ENCODE data around the gene HOXA9.
A peak's percentile ranks its signal among the peaks of the same experiment; 100 is the strongest.

Gene HOXA9

GRCh38 chr7:27142580-27143022, 22.7 kb downstream of the HOXA9 start:
- no peak for DNase-seq (ENCODE audit: low read depth in 2 of 2)

DNA sequence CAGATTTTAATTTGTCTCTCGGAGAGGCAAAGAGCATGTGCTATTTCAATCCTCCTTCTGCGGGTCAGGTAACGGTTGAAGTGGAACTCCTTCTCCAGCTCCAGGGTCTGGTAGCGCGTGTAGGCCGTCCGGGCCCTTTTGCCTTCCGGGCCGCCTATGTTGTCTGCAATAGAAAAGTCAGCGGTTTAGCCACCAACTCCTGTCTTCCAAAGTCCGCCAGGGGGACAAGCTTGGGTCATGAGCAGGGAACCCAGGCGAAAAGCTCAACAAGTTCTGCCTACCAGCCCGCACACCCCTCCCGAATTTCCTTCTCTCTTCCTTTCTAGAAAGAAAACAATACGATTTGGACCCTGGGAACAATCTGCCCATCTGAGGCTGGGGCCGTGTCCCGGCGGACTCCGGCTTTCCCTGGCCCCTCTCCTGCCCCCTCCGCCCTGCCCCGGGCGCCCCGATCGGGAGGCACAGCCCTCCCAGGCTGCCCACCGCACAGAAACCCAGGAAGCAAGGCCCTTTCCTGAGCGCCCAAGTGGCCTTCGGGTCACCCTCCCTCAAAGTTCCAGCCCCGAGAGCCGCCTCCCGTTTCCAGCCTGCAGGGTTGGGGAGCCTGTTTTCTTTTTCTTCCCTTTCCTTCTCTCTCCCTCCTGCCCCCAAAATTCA, 23.3 kb downstream of the HOXA9 start:
- DNase-seq (ENCODE audit: low read depth in 2 of 2), result no peak

- DNase-seq (ENCODE audit: low read depth in 2 of 2), result no peak
Observed at GRCh38 chr7:27141137-27141922, 24.0 kb downstream of the HOXA9 start.

DNA sequence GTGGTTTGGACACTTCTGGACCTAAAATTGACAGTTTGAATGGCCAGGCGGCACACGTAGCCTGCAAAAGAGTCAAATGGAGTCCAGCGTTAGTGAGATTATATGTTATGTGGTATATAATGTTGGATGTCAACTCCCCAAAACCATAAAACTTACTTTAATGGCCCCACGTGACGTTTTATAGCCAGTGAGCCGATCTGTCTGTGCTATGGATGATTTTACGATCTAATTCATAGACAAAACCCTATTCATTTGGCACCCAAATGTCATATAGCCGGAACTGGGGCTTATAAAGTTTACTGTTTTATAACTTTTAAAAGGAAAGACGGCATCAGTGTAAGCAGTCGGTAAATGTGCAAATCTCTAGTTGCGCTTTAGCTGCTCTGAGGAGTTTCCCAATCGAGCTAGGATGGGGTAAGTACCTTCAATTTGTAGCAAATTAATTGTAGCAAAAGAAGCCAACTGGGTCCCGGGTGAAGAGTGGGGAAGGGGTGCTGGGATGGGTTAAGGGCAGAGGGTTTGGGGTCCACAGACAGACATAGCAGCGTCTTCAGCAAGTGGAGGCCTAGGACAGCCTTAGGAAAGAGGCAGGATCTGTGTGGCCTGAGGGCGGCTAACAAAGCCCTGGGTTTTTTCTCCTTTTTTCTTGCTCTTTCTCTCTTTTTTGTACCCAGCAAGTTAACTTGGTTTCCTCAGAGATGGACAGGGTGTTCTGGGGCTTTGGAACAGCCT, 25.0 kb downstream of the HOXA9 start:
- DNase-seq (ENCODE audit: low read depth in 2 of 2), result no peak

DNA sequence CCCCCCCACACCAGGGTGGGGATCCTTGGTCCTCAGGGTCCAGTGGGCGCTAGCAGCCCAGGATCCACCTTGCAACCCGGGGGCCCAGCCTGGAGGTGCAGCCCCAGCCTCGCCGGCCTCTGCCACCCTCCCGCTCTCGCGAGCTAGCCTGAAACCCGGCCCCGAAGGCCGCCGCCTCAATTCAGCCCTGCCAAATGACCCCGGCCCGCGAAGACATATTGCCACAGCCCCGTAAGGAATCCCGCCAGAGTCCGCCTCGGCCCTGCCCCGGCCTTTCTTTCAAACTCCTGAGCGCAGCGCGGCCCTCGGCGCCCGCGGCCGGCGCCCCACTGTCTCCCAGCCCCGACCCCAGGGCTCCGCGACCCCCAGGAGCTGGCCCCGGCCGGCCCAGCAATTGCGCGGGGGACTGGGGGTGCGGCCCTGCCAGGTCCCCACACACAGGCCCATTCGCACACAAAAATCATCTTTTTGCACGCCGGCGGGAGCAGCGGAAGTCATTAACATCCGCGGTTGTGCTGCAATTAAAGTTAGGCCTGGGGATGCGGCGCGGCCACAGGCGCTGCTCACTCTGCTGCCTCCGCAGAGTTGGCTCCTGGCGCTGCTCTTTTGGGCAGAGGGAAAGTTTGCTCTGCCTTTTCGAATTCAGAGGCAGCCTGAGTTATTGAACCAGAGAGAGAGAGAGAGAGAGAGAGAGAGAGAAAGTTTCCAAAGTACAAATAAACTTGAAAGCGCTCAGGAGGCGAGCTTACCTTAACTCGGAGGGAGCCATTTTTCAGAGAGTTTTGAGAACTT, 25.8 kb downstream of the HOXA9 start:
- no peak for DNase-seq (ENCODE audit: low read depth in 2 of 2)

- no peak for DNase-seq (ENCODE audit: low read depth in 2 of 2)
Observed at GRCh38 chr7:27138985-27139333, 26.4 kb downstream of the HOXA9 start.

GRCh38 chr7:27138472-27138871, 26.9 kb downstream of the HOXA9 start:
- DNase-seq (ENCODE audit: low read depth in 2 of 2), result no peak

DNA sequence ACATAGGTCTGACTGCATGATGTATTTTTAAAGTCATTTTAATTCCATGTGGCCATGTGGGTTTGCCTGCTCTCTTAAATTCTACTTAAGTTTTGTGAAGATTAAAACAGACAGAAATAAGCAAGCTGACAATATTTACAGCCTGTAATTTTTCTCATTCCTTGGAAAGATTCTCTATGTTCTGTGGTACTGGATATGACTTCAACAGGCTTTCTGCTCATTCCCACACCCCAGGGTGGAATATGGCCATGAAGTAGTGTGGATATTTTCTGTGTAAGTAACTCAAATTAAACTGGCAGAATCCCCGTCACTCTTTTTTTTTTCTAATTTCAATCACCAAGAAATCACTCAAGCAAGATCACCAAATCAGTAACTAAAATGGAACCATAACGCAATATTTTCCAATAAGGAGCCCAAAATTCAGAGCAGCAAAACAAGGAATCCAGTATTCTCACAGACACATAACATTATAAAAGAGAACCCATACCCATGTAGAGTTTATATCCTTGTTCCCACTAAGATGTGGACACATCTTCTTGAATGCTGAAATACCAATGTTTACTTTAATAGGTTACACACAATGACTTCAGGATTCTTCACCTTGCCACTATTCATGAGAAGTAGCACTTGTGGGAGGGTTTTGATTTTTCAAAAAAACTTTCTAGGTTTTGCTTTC, 27.6 kb downstream of the HOXA9 start:
- DNase-seq (ENCODE audit: low read depth in 2 of 2), result no peak

GRCh38 chr7:27134392-27134791, 30.9 kb downstream of the HOXA9 start:
- DNase-seq (ENCODE audit: low read depth in 2 of 2), result no peak

GRCh38 chr7:27133409-27134231, 31.7 kb downstream of the HOXA9 start:
- no peak for DNase-seq (ENCODE audit: low read depth in 2 of 2)

DNA sequence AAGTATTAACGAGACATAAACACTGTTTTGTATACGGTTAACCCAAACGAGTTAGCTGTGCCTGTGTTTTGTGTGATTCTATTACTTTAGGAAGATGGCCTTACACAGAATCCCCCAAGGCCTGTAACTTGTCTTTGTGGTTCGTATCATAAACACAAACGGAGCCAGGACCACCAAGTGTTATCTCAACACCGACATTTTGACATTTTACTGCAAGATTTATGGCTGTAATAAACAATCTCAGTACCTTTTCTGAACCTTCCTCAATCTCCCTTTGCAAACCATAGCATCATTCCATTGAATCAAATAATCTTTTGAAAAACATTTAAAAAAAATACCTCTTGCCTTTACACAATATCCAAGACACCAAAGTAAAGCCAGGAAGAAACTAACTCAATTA, 32.4 kb downstream of the HOXA9 start:
- DNase-seq (ENCODE audit: low read depth in 2 of 2), result no peak

GRCh38 chr7:27132214-27132613, 33.1 kb downstream of the HOXA9 start:
- DNase-seq (ENCODE audit: low read depth in 2 of 2), result no peak

- DNase-seq (ENCODE audit: low read depth in 2 of 2), result no peak
Observed at GRCh38 chr7:27131390-27131819, 33.9 kb downstream of the HOXA9 start.

DNA sequence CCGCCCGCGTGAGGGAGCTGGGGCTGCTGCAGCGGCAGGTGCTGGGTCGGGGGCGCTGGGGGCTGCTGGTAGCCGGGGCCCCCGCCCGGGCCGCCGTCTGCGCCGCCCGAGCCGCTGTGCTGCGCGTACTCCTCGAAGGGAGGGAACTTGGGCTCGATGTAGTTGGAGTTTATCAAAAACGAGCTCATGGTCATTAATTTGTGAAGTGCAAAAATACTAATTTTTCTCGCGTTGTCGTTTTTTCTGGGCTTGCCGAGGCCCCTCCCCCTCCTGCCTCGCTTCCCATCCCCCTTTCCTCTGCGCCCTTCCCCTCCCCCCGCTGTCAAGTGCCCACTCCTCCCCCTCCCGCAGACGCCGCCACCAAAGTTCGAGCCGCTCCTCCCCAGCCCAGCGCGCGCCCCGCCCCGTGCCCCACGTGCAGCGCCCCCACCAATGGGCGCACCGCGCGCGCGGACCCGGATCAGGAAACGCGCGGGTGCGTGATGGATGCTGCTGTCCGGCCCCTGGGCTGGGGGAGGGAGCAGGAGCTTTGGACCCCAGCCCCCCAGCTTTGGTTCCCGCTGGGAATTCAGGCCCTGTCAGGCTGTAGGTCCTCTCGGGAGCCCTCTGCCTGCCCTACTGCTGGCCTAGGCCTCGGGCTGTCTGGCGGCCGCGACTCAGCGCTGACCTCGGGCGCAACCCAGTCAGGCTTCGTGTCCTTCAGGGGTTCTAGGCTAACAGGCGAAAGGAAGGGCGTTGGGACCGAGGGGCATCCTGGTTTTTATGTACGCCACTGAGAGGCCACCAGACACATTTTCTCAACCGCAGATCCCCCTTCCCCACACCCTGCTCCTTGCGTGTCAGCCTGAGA, 34.6 kb downstream of the HOXA9 start, which contains the start of gene HOXA4:
Gene HOXA4 (minus strand): TSS at position 218 of the 850 bp plus-strand sequence. CDS start 24 bp downstream, at position 194.
- DNase-seq (ENCODE audit: low read depth in 2 of 2), result peak; percentile 39 to 54

DNA sequence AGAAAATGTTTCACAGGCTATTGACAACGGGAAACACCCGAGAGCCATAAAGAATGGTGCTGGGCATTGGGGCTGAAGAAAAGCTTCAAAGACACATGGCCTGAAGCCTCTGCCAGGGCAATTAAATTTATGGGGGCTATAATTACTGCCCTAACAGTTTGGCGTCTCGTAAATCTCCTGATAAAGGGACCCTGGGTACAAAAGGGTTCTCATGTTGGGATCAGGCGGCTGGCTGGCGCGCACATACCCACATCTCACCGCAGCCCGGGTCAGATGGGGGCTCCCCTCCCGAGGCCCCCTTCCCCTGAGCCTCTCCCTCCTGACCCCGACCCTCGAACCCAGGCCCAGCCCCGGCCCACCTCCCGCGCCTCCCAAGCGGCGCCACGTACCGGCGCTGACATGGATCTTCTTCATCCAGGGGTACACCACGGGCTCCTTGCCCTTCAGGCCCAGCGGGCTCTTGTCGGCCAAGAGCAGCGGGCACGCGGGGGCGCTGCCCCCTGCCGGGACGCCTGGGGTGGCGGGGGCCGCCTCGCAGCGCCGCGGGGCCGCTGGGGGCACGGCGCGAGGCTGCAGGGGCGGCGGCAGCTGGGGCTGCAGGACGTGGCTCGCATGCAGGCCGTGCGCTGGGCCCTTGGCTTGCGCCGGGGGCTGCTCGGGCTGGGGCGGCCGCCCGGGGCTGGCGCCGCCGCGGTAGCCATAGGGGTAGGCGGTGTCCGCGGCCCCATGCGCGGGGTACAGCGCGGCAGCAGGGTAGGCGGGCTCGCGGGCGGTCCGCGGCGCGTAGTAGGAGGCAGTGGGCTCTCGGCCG, 35.4 kb downstream of the HOXA9 start:
- no peak for DNase-seq (ENCODE audit: low read depth in 2 of 2)

GRCh38 chr7:27128776-27129728, 36.3 kb downstream of the HOXA9 start:
- DNase-seq (ENCODE audit: low read depth in 2 of 2), result no peak

DNA sequence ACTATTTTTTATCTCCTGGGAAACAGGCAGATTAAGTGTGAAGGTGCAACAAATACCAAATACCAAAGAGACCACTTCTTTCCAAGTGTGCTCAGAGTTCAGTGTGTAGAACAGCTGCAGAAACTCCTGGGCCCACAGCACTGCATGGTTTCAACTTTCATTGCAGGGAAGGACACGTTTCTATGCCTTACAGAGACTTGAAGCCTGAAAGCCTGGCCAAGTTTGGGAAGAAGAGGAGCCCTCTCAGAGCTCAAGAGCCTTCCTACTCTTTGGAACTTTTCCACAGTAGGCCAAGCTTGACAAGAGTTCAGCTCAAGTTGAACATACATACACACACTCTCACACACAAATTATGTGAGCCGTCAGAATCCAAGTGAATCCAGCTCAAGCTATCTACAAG, 37.3 kb downstream of the HOXA9 start:
- DNase-seq (ENCODE audit: low read depth in 2 of 2), result no peak

All from activated CD8-positive, alpha-beta memory T cell treated with anti-CD3 and anti-CD28 coated beads for 4 hours (primary cell).